Vagina (tissue), 2 donors: ENCODE data around the gene PDZD7. TPM values are rescaled to one million over a fixed set of nuclear protein-coding genes. Genes with fewer than 3 reads are reported as not detected.

Experiments
- DNase-seq, 2 donors: peaks; one replicate each; pipeline ENCODE4 v3.0.0-alpha.2; 2017; ENCODE audit errors: extremely low spot score in 2 of 2
- H3K27ac ChIP-seq: fragments of 200-600 bp; sonication (generic); one replicate; pipeline ENCODE4 v1.5.1; 2019
- H3K27me3 ChIP-seq: fragments of 200-600 bp; sonication (generic); one replicate; pipeline ENCODE4 v1.5.1; 2019
- H3K36me3 ChIP-seq, 2 donors: fragments of 200-600 bp; sonication (generic); one replicate each; pipeline ENCODE4 v1.5.1; 2017 to 2019
- H3K4me1 ChIP-seq: fragments of 200-600 bp; sonication (generic); one replicate; pipeline ENCODE4 v1.5.1; 2019
- H3K4me3 ChIP-seq, 2 donors: fragments of 200-600 bp; sonication (generic); 1 replicate in 1 of 2; 2 replicates in 1 of 2; pipeline ENCODE4 v1.5.1; 2016 to 2019
- H3K9me3 ChIP-seq: fragments of 200-600 bp; sonication (generic); one replicate; pipeline ENCODE4 v1.5.1; 2019
- CTCF ChIP-seq, 3 experiments: fragments of 450-650 bp in 2 of 3; fragments of 200-600 bp in 1 of 3; sonication (generic) in 1 of 3; IDR thresholded peaks; one replicate each; pipeline ENCODE4 v1.5.1; 2017 to 2019; ENCODE audit warnings: antibody characterized with exemption in 3 of 3, mild to moderate bottlenecking in 2 of 3, moderate library complexity in 2 of 3
- POLR2A ChIP-seq, 2 donors: fragments of 450-650 bp; IDR thresholded peaks; one replicate each; pipeline ENCODE4 v1.6.1; 2017; ENCODE audit warnings: antibody characterized with exemption in 2 of 2, mild to moderate bottlenecking in 2 of 2, moderate library complexity in 2 of 2
- POLR2AphosphoS5 ChIP-seq, 2 donors: sonication (generic); formaldehyde crosslinking; IDR thresholded peaks; one replicate each; pipeline ENCODE4 v1.9.0; 2017; ENCODE audit warnings: antibody characterized with exemption in 2 of 2, mild to moderate bottlenecking in 2 of 2, low read depth in 1 of 2; ENCODE audit not compliant: insufficient read depth in 1 of 2
- intact Hi-C: fragments of 100-400 bp; cut with DNase I; formaldehyde crosslinking; loops from one replicate; pipeline ENCODE4 v1.15.1; 2023
- total RNA-seq: library from RNA; depleted of rRNA; stranded (reverse); fragments of >200 nt; gene quantifications from one replicate; pipeline ENCODE4 v1.2.3, GENCODE V29; 2016

The PDZD7 gene
- total RNA-seq, 1 donor from 2014 or later = 1.5 TPM

GRCh38 chr10:101019440-101019703 lies 11.6 kb downstream of the PDZD7 start:
- Histone ChIP-seq H3K27me3 (no peaks in the 10 kb centered on the region), H3K9me3 (no peaks in the 10 kb centered on the region)

GRCh38 chr10:101018600-101019439 lies 12.1 kb downstream of the PDZD7 start:
- Histone ChIP-seq H3K27ac (no peak overlapping the region), H3K36me3 (no peaks in the 10 kb centered on the region), H3K4me3 (no peak overlapping the region), H3K9me3 (no peaks in the 10 kb centered on the region), H3K27me3 (no peaks in the 10 kb centered on the region), H3K4me1 (peaks cover 7% of the 10 kb centered on the region)
- DNase-seq = no peak
- intact Hi-C loops = no loop called here
- peak in 2 of 3 experiments; percentile 30 to 36 for TF ChIP-seq CTCF (IDR thresholded peaks at IDR 0.05)
- TF ChIP-seq POLR2A (IDR thresholded peaks at IDR 0.05) = no peak
- no peak for TF ChIP-seq POLR2AphosphoS5 (IDR thresholded peaks at IDR 0.05; ENCODE audit: insufficient read depth in 1 of 2, low read depth in 1 of 2)

More at GRCh38 chr10:101019440-101019703, 11.6 kb downstream of the PDZD7 start:
- Histone ChIP-seq H3K36me3 (no peaks in the 10 kb centered on the region), H3K4me1 (peaks cover 7% of the 10 kb centered on the region), H3K4me3 (no peak overlapping the region), H3K27ac (no peak overlapping the region)
- intact Hi-C loops = no loop called here
- TF ChIP-seq POLR2AphosphoS5 (IDR thresholded peaks at IDR 0.05; ENCODE audit: insufficient read depth in 1 of 2, low read depth in 1 of 2) = no peak
- TF ChIP-seq CTCF (IDR thresholded peaks at IDR 0.05) = no peak
- TF ChIP-seq POLR2A (IDR thresholded peaks at IDR 0.05) = no peak
- DNase-seq = no peak

- no peaks in the 10 kb centered on the region for H3K9me3 ChIP-seq
- TF ChIP-seq POLR2A (IDR thresholded peaks at IDR 0.05) (no peak), POLR2AphosphoS5 (IDR thresholded peaks at IDR 0.05; ENCODE audit: insufficient read depth in 1 of 2, low read depth in 1 of 2) (no peak), CTCF (IDR thresholded peaks at IDR 0.05) (no peak)
- no peaks in the 10 kb centered on the region for H3K36me3 ChIP-seq
- no peak for DNase-seq
- no peaks in the 10 kb centered on the region for H3K27me3 ChIP-seq
- no peak overlapping the region for H3K4me3 ChIP-seq
- intact Hi-C loops = no loop called here
- H3K27ac ChIP-seq = no peak overlapping the region
- H3K4me1 ChIP-seq = peaks cover 11% of the 10 kb centered on the region
These were observed 12.8 kb downstream of the PDZD7 start for GRCh38 chr10:101018118-101018599.

GRCh38 chr10:101016814-101017213 lies 14.1 kb downstream of the PDZD7 start:
- Histone ChIP-seq H3K9me3 (no peaks in the 10 kb centered on the region), H3K36me3 (no peaks in the 10 kb centered on the region), H3K27me3 (no peaks in the 10 kb centered on the region), H3K4me1 (peaks cover 18% of the 10 kb centered on the region), H3K27ac (no peak overlapping the region), H3K4me3 (no peak overlapping the region)
- intact Hi-C loops = no loop called here
- TF ChIP-seq POLR2A (IDR thresholded peaks at IDR 0.05) = no peak
- TF ChIP-seq POLR2AphosphoS5 (IDR thresholded peaks at IDR 0.05; ENCODE audit: insufficient read depth in 1 of 2, low read depth in 1 of 2) = no peak
- TF ChIP-seq CTCF (IDR thresholded peaks at IDR 0.05) = no peak
- no peak for DNase-seq

GRCh38 chr10:101015582-101015973 lies 15.4 kb downstream of the PDZD7 start:
- intact Hi-C loops = no loop called here
- Histone ChIP-seq H3K36me3 (no peaks in the 10 kb centered on the region), H3K27me3 (no peaks in the 10 kb centered on the region), H3K27ac (no peak overlapping the region), H3K4me3 (no peak overlapping the region), H3K9me3 (no peaks in the 10 kb centered on the region), H3K4me1 (peaks cover 18% of the 10 kb centered on the region)
- TF ChIP-seq CTCF (IDR thresholded peaks at IDR 0.05) = no peak
- no peak for TF ChIP-seq POLR2A (IDR thresholded peaks at IDR 0.05)
- TF ChIP-seq POLR2AphosphoS5 (IDR thresholded peaks at IDR 0.05; ENCODE audit: insufficient read depth in 1 of 2, low read depth in 1 of 2) = no peak
- DNase-seq = no peak
